CD1c-positive myeloid dendritic cell (primary cell): ENCODE results near the gene CLTRN.

ENCODE experiments used
- DNase-seq: peaks from one replicate; pipeline ENCODE4 v3.0.0-alpha.2; 2016; ENCODE audit errors: extremely low spot score

The CLTRN gene

DNA sequence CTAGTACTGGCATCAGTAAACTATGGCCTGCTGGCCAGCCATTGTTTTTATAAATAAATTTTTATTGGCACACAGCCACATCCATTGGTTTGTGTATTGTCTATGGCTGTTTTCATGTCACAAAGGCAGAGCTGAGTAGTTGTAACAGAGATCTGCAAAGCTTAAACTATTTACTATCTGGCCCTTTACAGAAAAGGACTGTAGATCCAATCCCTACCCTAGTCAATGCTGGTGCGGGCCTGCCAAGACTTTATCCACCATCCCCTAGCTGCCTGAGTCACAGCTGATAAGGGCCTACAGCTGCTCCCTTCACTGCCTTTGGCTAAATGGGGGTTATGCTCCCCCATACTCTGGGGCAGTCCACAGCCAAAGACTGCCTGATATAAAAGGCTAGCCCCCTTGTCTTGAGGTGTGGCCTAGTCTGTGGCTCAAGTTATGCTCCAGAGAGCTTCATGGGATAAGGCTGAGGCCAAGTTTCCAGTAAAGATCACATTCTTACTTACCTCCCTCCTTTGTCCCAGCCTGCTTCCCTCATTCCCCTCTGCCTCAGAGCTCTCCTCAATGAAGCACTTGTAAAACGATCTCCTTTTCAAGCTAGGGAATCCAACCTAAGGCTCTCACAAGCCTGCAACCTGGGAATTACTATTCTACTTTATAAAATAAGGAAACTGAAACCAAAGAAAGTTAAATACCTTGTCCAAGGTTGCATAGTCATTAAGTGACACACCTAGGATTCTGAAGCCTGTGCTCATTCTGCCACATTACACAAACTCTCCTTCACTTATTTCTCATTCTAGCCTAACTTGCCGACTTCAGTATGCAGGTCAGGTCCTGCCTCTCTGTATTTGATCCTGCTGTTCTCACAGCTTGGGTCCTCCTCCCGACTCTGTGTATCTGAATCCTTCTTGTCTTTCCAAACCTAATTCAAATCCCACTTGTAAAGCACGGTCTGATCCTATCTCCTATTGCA, 84.5 kb downstream of the CLTRN start:
- no peak for DNase-seq
